Measurements from ENCODE around the gene FKBP6.
"Not testable (repeated sequence)": the region's sequence is repeated elsewhere in the genome, so short reads cannot be mapped to it uniquely, and the experiment has no call there.

FKBP6 gene

GRCh38 chr7:73327922-73328321, at the start of gene FKBP6, which contains the start of gene TRIM50:
Gene FKBP6, plus strand, starts transcription at chr7:73328161. Its CDS starts 268 bp downstream, at chr7:73328429.
Gene TRIM50, minus strand, starts transcription at chr7:73328082. Its CDS starts 3,295 bp downstream, at chr7:73324787.
- DNase-seq = not testable (repeated sequence)

- DNase-seq = not testable (repeated sequence)
Observed at GRCh38 chr7:73297235-73297634, 30.7 kb upstream of the FKBP6 start.

GRCh38 chr7:73297706-73298105, 30.3 kb upstream of the FKBP6 start:
- not testable (repeated sequence) for DNase-seq

- DNase-seq = not testable (repeated sequence)
Observed at GRCh38 chr7:73299812-73300211, 28.1 kb upstream of the FKBP6 start.

- not testable (repeated sequence) for DNase-seq
Observed at GRCh38 chr7:73301108-73301507, 26.9 kb upstream of the FKBP6 start.

GRCh38 chr7:73302846-73303245, 25.1 kb upstream of the FKBP6 start:
- not testable (repeated sequence) for DNase-seq

GRCh38 chr7:73303546-73303945, 24.4 kb upstream of the FKBP6 start:
- DNase-seq = no peak

- no peak for DNase-seq
Observed at GRCh38 chr7:73304071-73304470, 23.9 kb upstream of the FKBP6 start.

- DNase-seq = not testable (repeated sequence)
Observed at GRCh38 chr7:73304612-73305387, 23.2 kb upstream of the FKBP6 start.

GRCh38 chr7:73307436-73307835, 20.5 kb upstream of the FKBP6 start:
- no peak for DNase-seq

GRCh38 chr7:73308074-73308664, 19.8 kb upstream of the FKBP6 start:
- no peak for DNase-seq

GRCh38 chr7:73308665-73309214, 19.2 kb upstream of the FKBP6 start, which contains the start of gene NSUN5:
Gene NSUN5, minus strand, starts transcription at chr7:73308826. Its CDS starts 36 bp downstream, at chr7:73308790.
- peak; percentile 82 for DNase-seq

- not testable (repeated sequence) for DNase-seq
Observed at GRCh38 chr7:73311421-73311820, 16.5 kb upstream of the FKBP6 start.

GRCh38 chr7:73312831-73313520, 15.0 kb upstream of the FKBP6 start:
- DNase-seq = no peak

GRCh38 chr7:73313521-73313906, 14.4 kb upstream of the FKBP6 start:
- DNase-seq = no peak

GRCh38 chr7:73314271-73314670, 13.7 kb upstream of the FKBP6 start:
- DNase-seq = no peak

- DNase-seq = no peak
Observed at GRCh38 chr7:73316521-73316920, 11.4 kb upstream of the FKBP6 start.

- DNase-seq = not testable (repeated sequence)
Observed at GRCh38 chr7:73318656-73319204, 9.2 kb upstream of the FKBP6 start.

- not testable (repeated sequence) for DNase-seq
Observed at GRCh38 chr7:73319541-73319940, 8.4 kb upstream of the FKBP6 start.

GRCh38 chr7:73320009-73320408, 8.0 kb upstream of the FKBP6 start:
- DNase-seq = not testable (repeated sequence)

- not testable (repeated sequence) for DNase-seq
Observed at GRCh38 chr7:73323434-73324080, 4.4 kb upstream of the FKBP6 start.

Data from eye (tissue), 1 donor.